GM12864 (cell line): ENCODE measurements around the gene CACNA2D1.
A peak's percentile ranks its signal among the peaks of the same experiment; 100 is the strongest.

Experiments
- DNase-seq: peaks from one replicate; pipeline ENCODE4 v3.0.0-alpha.2; 2011; ENCODE audit warnings: low read depth
- H3K4me3 ChIP-seq: 2 replicates; pipeline ENCODE4 v1.5.1; 2011; ENCODE audit warnings: mild to moderate bottlenecking, low read depth, low read length, control low read depth
- CTCF ChIP-seq: IDR thresholded peaks from 2 replicates; pipeline ENCODE4 v1.5.1; 2011; ENCODE audit warnings: low read depth, mild to moderate bottlenecking, moderate library complexity, low read length, control low read depth, inconsistent platforms; ENCODE audit errors: missing control alignments

The CACNA2D1 gene

GRCh38 chr7:82053453-82054032, 390.0 kb downstream of the CACNA2D1 start:
- H3K4me3 ChIP-seq = no peak overlapping the region
- DNase-seq = no peak
- TF ChIP-seq CTCF = no peak

GRCh38 chr7:82051601-82052000, 392.0 kb downstream of the CACNA2D1 start:
- H3K4me3 ChIP-seq = no peak overlapping the region
- TF ChIP-seq CTCF = no peak
- DNase-seq = no peak

- H3K4me3 ChIP-seq = no peak overlapping the region
- DNase-seq = no peak
- no peak for TF ChIP-seq CTCF
Measured at GRCh38 chr7:82050792-82051191, 392.8 kb downstream of the CACNA2D1 start.

- no peak overlapping the region for H3K4me3 ChIP-seq
- DNase-seq = no peak
- TF ChIP-seq CTCF = no peak
Measured at GRCh38 chr7:82049891-82050533, 393.6 kb downstream of the CACNA2D1 start.

- TF ChIP-seq CTCF = no peak
- no peak for DNase-seq
- H3K4me3 ChIP-seq = no peak overlapping the region
Measured at GRCh38 chr7:82049442-82049841, 394.1 kb downstream of the CACNA2D1 start.

GRCh38 chr7:82044497-82045080, 399.0 kb downstream of the CACNA2D1 start:
- TF ChIP-seq CTCF = peak; percentile 34
- no peak overlapping the region for H3K4me3 ChIP-seq
- DNase-seq = peak; percentile 5

GRCh38 chr7:82039621-82040020, 404.0 kb downstream of the CACNA2D1 start:
- H3K4me3 ChIP-seq = no peak overlapping the region
- no peak for TF ChIP-seq CTCF

More at GRCh38 chr7:82039621-82040020, 404.0 kb downstream of the CACNA2D1 start:
- DNase-seq = no peak
